Stimulated activated CD4-positive, alpha-beta T cell treated with anti-CD3 and anti-CD28 coated beads, Interleukin-2, amount 100 ng/mL, for 24 hours (primary cell): ENCODE data around the gene RLN2.

Source experiments
- DNase-seq, 2 donors: peaks; one replicate each; pipeline ENCODE4 v3.0.0-alpha.2; 2020

Gene RLN2

GRCh38 chr9:5265939-5266338 lies 38.6 kb downstream of the RLN2 start:
- DNase-seq, result no peak

- no peak for DNase-seq
Observed at GRCh38 chr9:5264219-5264595, 40.3 kb downstream of the RLN2 start.

- DNase-seq, result no peak
Observed at GRCh38 chr9:5263351-5264218, 40.9 kb downstream of the RLN2 start.
